ENCODE data around the gene PPP1R12B.
"Not testable (repeated sequence)": the region's sequence is repeated elsewhere in the genome, so short reads cannot be mapped to it uniquely, and the experiment has no call there.

The PPP1R12B gene

GRCh38 chr1:202631076-202631923, 282.8 kb downstream of the PPP1R12B start:
- no peak for DNase-seq (ENCODE audit: low spot score)

- no peak for DNase-seq (ENCODE audit: low spot score)
Observed at GRCh38 chr1:202632241-202632640, 283.7 kb downstream of the PPP1R12B start.

GRCh38 chr1:202636171-202636570, 287.7 kb downstream of the PPP1R12B start:
- not testable (repeated sequence) for DNase-seq (ENCODE audit: low spot score)

- DNase-seq (ENCODE audit: low spot score) = not testable (repeated sequence)
Observed at GRCh38 chr1:202637321-202638018, 289.0 kb downstream of the PPP1R12B start.

- no peak for DNase-seq (ENCODE audit: low spot score)
Observed at GRCh38 chr1:202638019-202638700, 289.7 kb downstream of the PPP1R12B start.

GRCh38 chr1:202638701-202639305, 290.3 kb downstream of the PPP1R12B start:
- not testable (repeated sequence) for DNase-seq (ENCODE audit: low spot score)

GRCh38 chr1:202639500-202639899, 291.0 kb downstream of the PPP1R12B start:
- peak; percentile 70 for DNase-seq (ENCODE audit: low spot score)

- DNase-seq (ENCODE audit: low spot score) = no peak
Observed at GRCh38 chr1:202642212-202642611, 293.7 kb downstream of the PPP1R12B start.

Measured in hepatic stellate cell (primary cell).